IgD-negative memory B cell (primary cell): ENCODE measurements around the gene CDRT15L2. TPM values are rescaled to one million over a fixed set of nuclear protein-coding genes. Genes with fewer than 3 reads are reported as not detected.
A peak's percentile ranks its signal among the peaks of the same experiment; 100 is the strongest.
"Not testable (repeated sequence)": the region's sequence is repeated elsewhere in the genome, so short reads cannot be mapped to it uniquely, and the experiment has no call there.

Experiments used
- H3K27ac Mint-ChIP-seq, 3 donors: one replicate each; pipeline ENCODE4 v1.8.0; 2020 to 2022; ENCODE audit warnings: mild to moderate bottlenecking in 3 of 3, mixed read lengths in 3 of 3, moderate library complexity in 1 of 3
- H3K27me3 Mint-ChIP-seq: one replicate; pipeline ENCODE4 v1.8.0; 2021; ENCODE audit warnings: mixed read lengths
- H3K36me3 Mint-ChIP-seq: one replicate; pipeline ENCODE4 v1.8.0; 2020; ENCODE audit warnings: mild to moderate bottlenecking, mixed read lengths
- H3K4me1 Mint-ChIP-seq, 3 donors: one replicate each; pipeline ENCODE4 v1.8.0; 2020 to 2022; ENCODE audit warnings: mixed read lengths in 3 of 3, mild to moderate bottlenecking in 1 of 3
- H3K4me3 Mint-ChIP-seq, 4 donors: one replicate each; pipeline ENCODE4 v1.8.0; 2020 to 2022; ENCODE audit warnings: mild to moderate bottlenecking in 4 of 4, mixed read lengths in 4 of 4, moderate library complexity in 3 of 4
- H3K9me3 Mint-ChIP-seq, 3 donors: one replicate each; pipeline ENCODE4 v1.8.0; 2020 to 2021; ENCODE audit warnings: mixed read lengths in 3 of 3, mild to moderate bottlenecking in 1 of 3
- polyA plus RNA-seq: library from polyadenylated mRNA; unstranded; fragments of 300-500 nt; fragmentation: Illumina TruSeq; gene quantifications from one replicate; pipeline ENCODE4 v1.2.3, GENCODE V29; 2021

CDRT15L2 gene
- polyA plus RNA-seq: not detected

DNA sequence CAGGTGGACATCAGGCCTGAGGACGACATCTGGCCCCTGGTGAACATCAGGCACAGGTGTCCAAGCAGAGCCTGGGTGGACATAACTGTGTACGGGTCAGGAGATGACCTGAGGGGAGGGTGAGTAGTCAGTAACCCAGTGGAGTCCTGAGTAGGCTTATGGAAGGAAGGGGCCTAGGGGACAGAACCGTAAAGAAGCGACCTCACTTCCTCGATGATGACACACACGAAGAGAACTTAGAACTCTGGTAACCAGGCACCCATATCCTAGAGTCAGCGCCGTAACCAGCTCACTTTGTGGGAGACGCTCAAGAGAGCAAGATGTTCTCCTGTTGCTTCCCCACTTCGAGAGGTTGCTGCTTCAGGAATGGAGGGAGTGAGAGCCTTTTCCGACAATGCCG is at the start of gene CDRT15L2:
Gene CDRT15L2, plus strand, starts transcription at position 301 of the 400 bp plus-strand sequence. Its CDS starts 20 bp downstream, at position 321.
- not testable (repeated sequence) for H3K9me3 Mint-ChIP-seq

DNA sequence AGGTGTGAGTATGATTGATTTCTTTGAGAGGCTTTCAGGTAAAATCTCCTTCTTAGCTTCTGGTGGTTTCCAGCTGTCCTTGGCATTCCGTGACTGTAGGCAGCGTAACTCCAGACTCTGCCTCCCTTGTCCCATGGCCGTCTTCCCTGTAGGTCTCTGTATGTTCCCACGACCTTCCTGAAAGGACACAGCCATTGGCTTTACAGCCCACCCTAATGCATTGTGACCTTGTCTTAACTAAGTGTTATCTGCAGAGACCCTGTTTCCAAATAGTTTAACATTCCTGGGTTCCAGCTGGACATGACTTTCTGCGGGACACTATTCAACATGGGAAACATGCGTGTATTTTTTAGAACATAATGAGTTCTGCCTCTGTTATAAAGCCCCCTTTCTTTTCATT is 49.4 kb upstream of the CDRT15L2 start:
- H3K27ac Mint-ChIP-seq: not testable (repeated sequence)
- peak overlapping the region in 2 of 4 donors; percentile 13 to 89 for H3K4me3 Mint-ChIP-seq

More for the DNA sequence above, at the start of gene CDRT15L2:
- H3K27me3 Mint-ChIP-seq, H3K36me3 Mint-ChIP-seq, H3K27ac Mint-ChIP-seq, H3K4me1 Mint-ChIP-seq, H3K4me3 Mint-ChIP-seq: not testable (repeated sequence)

GRCh38 chr17:20532544-20533090 is 46.9 kb upstream of the CDRT15L2 start:
- not testable (repeated sequence) for H3K27me3 Mint-ChIP-seq, H3K36me3 Mint-ChIP-seq, H3K9me3 Mint-ChIP-seq, H3K4me1 Mint-ChIP-seq
- H3K4me3 Mint-ChIP-seq: peak overlapping the region in 3 of 4 donors; percentile 52 to 78 (median 72)
- H3K27ac Mint-ChIP-seq: peak overlapping the region in 1 of 3 donors; percentile 27

More for the DNA sequence above, 49.4 kb upstream of the CDRT15L2 start:
- not testable (repeated sequence) for H3K27me3 Mint-ChIP-seq, H3K9me3 Mint-ChIP-seq, H3K36me3 Mint-ChIP-seq, H3K4me1 Mint-ChIP-seq

GRCh38 chr17:20533206-20533605 is 46.3 kb upstream of the CDRT15L2 start:
- not testable (repeated sequence) for H3K9me3 Mint-ChIP-seq, H3K4me1 Mint-ChIP-seq, H3K27me3 Mint-ChIP-seq, H3K36me3 Mint-ChIP-seq
- H3K27ac Mint-ChIP-seq: peak overlapping the region in 1 of 3 donors; percentile 27
- peak overlapping the region in 3 of 4 donors; percentile 52 to 78 (median 72) for H3K4me3 Mint-ChIP-seq

DNA sequence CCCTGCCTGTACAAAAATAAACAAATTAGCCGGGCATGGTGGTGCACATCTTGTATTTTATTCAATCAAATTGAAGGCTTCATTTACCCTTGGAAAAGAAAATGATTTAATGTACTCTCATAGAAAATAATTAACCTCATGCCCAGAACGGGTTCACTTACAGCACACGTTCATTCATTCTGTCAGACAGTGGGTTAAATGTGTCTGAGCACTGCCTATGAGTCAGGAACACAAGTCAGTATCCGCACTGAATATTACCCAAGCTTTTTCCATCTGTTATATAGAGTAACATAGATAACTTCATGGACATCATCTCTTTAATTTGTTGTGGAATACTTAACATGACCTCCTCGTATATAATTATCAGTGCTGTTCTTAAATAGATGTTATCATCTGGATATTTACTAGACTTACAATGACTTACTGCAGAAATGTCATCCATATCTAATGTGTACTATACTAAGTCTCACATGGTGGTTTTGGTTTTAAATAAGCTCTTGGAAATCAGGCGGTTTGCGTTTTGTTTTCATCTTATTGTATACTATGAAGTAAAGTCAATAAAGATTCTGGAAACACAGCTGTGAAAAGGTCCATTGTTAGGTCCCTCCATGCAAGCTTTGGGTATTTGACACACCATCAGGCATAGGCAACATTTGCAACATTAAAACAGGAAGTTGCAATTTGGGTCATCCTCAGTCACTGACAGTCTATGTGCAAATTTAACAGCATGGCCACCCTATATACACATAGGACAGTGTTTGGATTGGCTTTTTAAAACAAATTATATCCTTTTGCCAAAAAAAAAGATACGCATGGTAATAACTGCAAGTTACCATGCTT is 44.6 kb upstream of the CDRT15L2 start:
- peak overlapping the region in 1 of 3 donors; percentile 9 for H3K27ac Mint-ChIP-seq
- peak overlapping the region in 2 of 4 donors; percentile 15 to 79 for H3K4me3 Mint-ChIP-seq
- H3K4me1 Mint-ChIP-seq, H3K27me3 Mint-ChIP-seq, H3K36me3 Mint-ChIP-seq, H3K9me3 Mint-ChIP-seq: not testable (repeated sequence)

GRCh38 chr17:20540414-20540813 is 39.1 kb upstream of the CDRT15L2 start:
- not testable (repeated sequence) for H3K36me3 Mint-ChIP-seq, H3K9me3 Mint-ChIP-seq, H3K27me3 Mint-ChIP-seq, H3K4me1 Mint-ChIP-seq, H3K27ac Mint-ChIP-seq
- H3K4me3 Mint-ChIP-seq: peak overlapping the region in 1 of 4 donors; percentile 77

GRCh38 chr17:20540865-20541264 is 38.7 kb upstream of the CDRT15L2 start:
- not testable (repeated sequence) for H3K4me1 Mint-ChIP-seq, H3K9me3 Mint-ChIP-seq, H3K27ac Mint-ChIP-seq, H3K27me3 Mint-ChIP-seq, H3K36me3 Mint-ChIP-seq
- peak overlapping the region in 2 of 4 donors; percentile 67 to 77 for H3K4me3 Mint-ChIP-seq

DNA sequence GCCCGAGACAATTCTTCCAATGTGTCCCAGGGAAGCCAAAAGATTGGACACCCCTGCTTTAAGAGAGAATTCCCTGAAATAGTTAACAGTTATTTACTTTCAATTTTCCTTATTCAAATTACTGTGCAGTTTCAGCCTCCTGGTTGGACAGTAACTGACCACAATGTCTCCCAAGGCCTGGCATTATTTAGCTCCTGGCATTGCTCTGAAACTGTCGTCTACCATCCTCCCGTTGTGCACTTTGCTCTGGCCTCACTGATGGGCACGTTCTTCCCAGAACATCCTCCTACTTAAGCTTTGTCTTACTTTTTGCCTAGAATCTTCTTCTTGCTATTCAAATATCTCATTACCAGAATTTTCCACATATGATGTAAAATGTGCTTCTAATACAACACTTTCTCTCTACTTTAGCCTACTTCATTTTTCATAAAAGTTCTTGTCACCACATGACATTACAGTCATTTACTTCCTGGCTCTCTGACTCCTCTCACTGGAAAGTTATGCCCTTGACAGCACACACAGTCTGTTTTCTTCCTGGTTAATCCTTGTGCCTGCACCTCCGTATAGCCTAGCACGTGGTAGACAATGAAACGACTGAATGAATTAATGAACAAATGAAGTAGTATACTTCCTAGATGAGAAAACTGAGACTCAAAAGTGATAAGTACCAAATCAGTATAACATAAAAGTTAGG is 37.5 kb upstream of the CDRT15L2 start:
- not testable (repeated sequence) for H3K27me3 Mint-ChIP-seq, H3K36me3 Mint-ChIP-seq, H3K4me1 Mint-ChIP-seq, H3K9me3 Mint-ChIP-seq
- peak overlapping the region in 1 of 4 donors; percentile 4 for H3K4me3 Mint-ChIP-seq
- peak overlapping the region in 1 of 3 donors; percentile 32 for H3K27ac Mint-ChIP-seq

GRCh38 chr17:20547923-20548322 is 31.6 kb upstream of the CDRT15L2 start:
- H3K36me3 Mint-ChIP-seq, H3K4me3 Mint-ChIP-seq, H3K27ac Mint-ChIP-seq, H3K27me3 Mint-ChIP-seq, H3K4me1 Mint-ChIP-seq, H3K9me3 Mint-ChIP-seq: not testable (repeated sequence)

DNA sequence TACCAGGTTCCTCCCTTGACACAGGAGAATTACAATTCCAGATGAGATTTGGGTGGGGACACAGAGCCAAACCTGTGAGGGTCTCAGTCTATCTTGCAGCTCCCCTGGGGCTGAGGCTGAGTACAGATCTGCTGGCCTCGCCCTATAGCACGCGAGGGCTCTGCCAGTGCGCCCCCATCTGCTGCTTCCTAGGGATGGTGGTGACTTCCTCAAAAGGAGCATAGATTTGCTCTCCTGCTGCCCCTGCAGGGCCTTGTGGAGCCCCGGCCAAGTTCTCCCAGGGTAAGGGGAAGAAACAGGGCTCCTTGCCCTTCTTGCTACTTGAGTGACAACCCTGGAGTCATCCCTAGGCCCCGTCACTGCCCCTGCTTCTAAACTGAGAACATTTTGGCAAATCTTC is 26.6 kb upstream of the CDRT15L2 start:
- H3K9me3 Mint-ChIP-seq, H3K27me3 Mint-ChIP-seq, H3K36me3 Mint-ChIP-seq, H3K27ac Mint-ChIP-seq, H3K4me3 Mint-ChIP-seq, H3K4me1 Mint-ChIP-seq: not testable (repeated sequence)

GRCh38 chr17:20554728-20555127 is 24.8 kb upstream of the CDRT15L2 start:
- H3K4me1 Mint-ChIP-seq, H3K36me3 Mint-ChIP-seq, H3K4me3 Mint-ChIP-seq, H3K9me3 Mint-ChIP-seq, H3K27me3 Mint-ChIP-seq, H3K27ac Mint-ChIP-seq: not testable (repeated sequence)

GRCh38 chr17:20555135-20556010 is 24.2 kb upstream of the CDRT15L2 start:
- not testable (repeated sequence) for H3K4me1 Mint-ChIP-seq, H3K4me3 Mint-ChIP-seq, H3K27me3 Mint-ChIP-seq, H3K27ac Mint-ChIP-seq, H3K9me3 Mint-ChIP-seq, H3K36me3 Mint-ChIP-seq

DNA sequence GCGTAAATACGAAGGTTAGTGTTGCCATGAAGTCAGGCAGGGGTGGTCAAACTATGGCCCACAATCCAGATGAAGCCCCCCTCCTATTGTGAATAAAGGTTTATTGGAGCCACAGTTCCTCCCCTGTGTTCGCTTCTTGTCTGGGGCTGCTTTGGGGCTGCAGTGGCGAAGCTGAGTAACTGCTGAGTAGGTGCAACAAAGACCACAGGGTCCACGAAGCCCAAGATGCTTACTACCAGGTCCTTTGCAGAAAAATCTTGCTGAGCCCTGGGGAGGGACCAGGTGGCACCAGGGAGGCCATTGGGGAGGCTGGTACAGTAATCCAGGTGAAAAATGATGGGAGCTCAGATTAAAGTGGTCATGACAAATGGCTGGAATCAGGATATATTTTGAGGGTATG is 21.4 kb upstream of the CDRT15L2 start:
- H3K9me3 Mint-ChIP-seq, H3K4me3 Mint-ChIP-seq, H3K27ac Mint-ChIP-seq, H3K27me3 Mint-ChIP-seq, H3K4me1 Mint-ChIP-seq, H3K36me3 Mint-ChIP-seq: not testable (repeated sequence)

GRCh38 chr17:20559018-20559417 is 20.5 kb upstream of the CDRT15L2 start:
- not testable (repeated sequence) for H3K27me3 Mint-ChIP-seq, H3K36me3 Mint-ChIP-seq, H3K27ac Mint-ChIP-seq, H3K4me1 Mint-ChIP-seq, H3K4me3 Mint-ChIP-seq, H3K9me3 Mint-ChIP-seq

DNA sequence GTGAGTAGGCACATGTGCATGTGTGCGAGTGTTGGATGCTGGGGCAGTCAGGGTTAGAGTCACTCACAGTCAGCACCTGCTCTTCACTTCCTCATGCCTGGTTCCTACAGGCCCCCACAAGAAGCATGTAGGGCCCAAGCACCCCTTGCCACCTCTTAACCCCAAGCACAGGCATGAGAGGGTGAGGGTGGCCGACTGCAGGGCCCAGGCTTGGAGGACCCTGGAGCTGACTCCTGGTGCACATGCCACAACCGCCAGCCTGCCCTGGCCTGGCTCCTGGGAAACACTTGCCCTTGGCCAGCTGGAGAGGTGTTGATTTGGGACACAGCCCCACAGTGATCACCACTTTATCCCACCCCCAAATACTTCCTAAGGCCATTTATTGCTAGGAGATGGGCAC is 16.9 kb upstream of the CDRT15L2 start:
- Mint-ChIP-seq H3K36me3 (peaks cover 2% of the 10 kb centered on the region), H3K9me3 (peaks cover 0 to 3% (median 0%) of the 10 kb centered on the region in 3 donors), H3K27ac (no peak overlapping the region), H3K27me3 (peaks cover 2% of the 10 kb centered on the region), H3K4me1 (peaks cover 0 to 4% (median 1%) of the 10 kb centered on the region in 3 donors), H3K4me3 (no peak overlapping the region)
